Activated T-helper 1 cell treated with anti-CD3 and anti-CD28 coated beads, Interleukin-12 subunit alpha, Interleukin-12 subunit beta, Interleukin-2, Interleukin-4 antibody, amounts not matched to agents 30 ng/mL and 10 ng/mL and 1 ng/mL, durations not matched to agents 14 hours and 24 hours and 36 hours (primary cell): ENCODE measurements around the gene CORO2B. TPM values are rescaled to one million over a fixed set of nuclear protein-coding genes. Genes with fewer than 3 reads are reported as not detected.

ENCODE experiments used
- DNase-seq: peaks from one replicate; pipeline ENCODE4 v3.0.0; 2021; ENCODE audit warnings: low spot score
- H3K27ac Mint-ChIP-seq: one replicate; pipeline ENCODE4 v1.8.0; 2021; ENCODE audit warnings: mild to moderate bottlenecking, mixed read lengths
- H3K27me3 Mint-ChIP-seq: one replicate; pipeline ENCODE4 v1.8.0; 2022; ENCODE audit warnings: mild to moderate bottlenecking, moderate library complexity, mixed read lengths; ENCODE audit not compliant: insufficient read depth
- H3K36me3 Mint-ChIP-seq: one replicate; pipeline ENCODE4 v1.8.0; 2021; ENCODE audit warnings: low read depth, mixed read lengths
- H3K4me1 Mint-ChIP-seq: one replicate; pipeline ENCODE4 v1.8.0; 2021; ENCODE audit warnings: low read depth, mixed read lengths
- H3K4me3 Mint-ChIP-seq: one replicate; pipeline ENCODE4 v1.8.0; 2021; ENCODE audit warnings: mild to moderate bottlenecking, moderate library complexity, mixed read lengths
- H3K9me3 Mint-ChIP-seq: one replicate; pipeline ENCODE4 v1.8.0; 2021; ENCODE audit warnings: mixed read lengths
- intact Hi-C: fragments of 100-400 bp; cut with micrococcal nuclease; formaldehyde crosslinking; loops from one replicate; pipeline ENCODE4 v1.15.1; 2024
- total RNA-seq: library from RNA; stranded (reverse); gene quantifications from 2 replicates; pipeline ENCODE4 v1.2.3, GENCODE V29; 2022

The CORO2B gene
- total RNA-seq, 1 donor from 2014 or later, result not detected

- Mint-ChIP-seq H3K36me3 (no peaks in the 10 kb centered on the region), H3K9me3 (no peaks in the 10 kb centered on the region), H3K4me1 (no peaks in the 10 kb centered on the region), H3K27ac (no peak overlapping the region), H3K27me3 (peaks cover 14% of the 10 kb centered on the region), H3K4me3 (no peak overlapping the region)
- no peak for DNase-seq
- intact Hi-C loops, result no loop called here
Observed at GRCh38 chr15:68615301-68615700, 36.5 kb downstream of the CORO2B start.

DNA sequence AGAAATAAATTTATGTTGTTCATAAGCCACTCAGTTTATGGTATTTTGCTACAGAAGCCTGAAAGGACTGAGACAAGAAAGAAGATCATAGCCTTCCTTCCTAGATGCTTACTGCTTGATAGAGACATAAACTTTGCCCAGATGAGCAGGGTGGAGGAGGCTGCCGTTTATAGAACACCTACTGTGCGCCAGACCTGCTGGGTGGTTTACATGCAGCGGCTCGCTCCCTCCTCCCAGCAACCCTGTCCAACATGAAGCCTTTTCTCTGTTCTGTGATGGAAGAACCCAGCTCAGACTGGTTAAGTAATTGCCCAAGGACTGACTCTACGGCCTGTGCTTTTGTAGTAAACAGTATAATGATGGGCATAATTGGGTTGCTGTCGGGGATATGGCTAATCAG, 37.0 kb downstream of the CORO2B start:
- H3K4me3 Mint-ChIP-seq, result no peak overlapping the region
- H3K4me1 Mint-ChIP-seq, result no peaks in the 10 kb centered on the region
- peaks cover 10% of the 10 kb centered on the region for H3K27me3 Mint-ChIP-seq
- no peaks in the 10 kb centered on the region for H3K9me3 Mint-ChIP-seq
- no peaks in the 10 kb centered on the region for H3K36me3 Mint-ChIP-seq
- DNase-seq, result no peak
- H3K27ac Mint-ChIP-seq, result no peak overlapping the region
- intact Hi-C loops, result no loop called here

DNA sequence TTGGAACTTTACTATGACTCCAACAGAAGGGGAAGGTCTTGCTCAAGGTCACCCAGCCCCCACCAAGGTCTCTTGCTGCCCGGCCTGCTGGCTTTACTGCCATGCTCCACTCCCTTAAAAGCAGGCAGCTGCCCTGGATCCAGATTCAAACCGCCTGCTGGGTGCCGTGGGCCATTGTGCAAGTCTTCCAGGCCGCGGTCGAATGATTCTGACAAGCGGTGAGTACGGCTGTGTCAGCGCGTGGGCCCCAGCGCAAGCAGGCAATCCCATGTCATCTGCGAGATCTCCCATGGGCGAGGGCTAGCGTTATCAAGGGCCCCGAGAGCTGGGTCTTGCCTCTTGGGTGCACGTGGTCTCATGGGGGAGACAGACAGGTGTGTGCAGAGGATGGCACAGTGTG, 37.6 kb downstream of the CORO2B start:
- H3K27ac Mint-ChIP-seq, result no peak overlapping the region
- peaks cover 10% of the 10 kb centered on the region for H3K27me3 Mint-ChIP-seq
- H3K4me1 Mint-ChIP-seq, result no peaks in the 10 kb centered on the region
- no peaks in the 10 kb centered on the region for H3K9me3 Mint-ChIP-seq
- intact Hi-C loops, result no loop called here
- DNase-seq, result no peak
- no peak overlapping the region for H3K4me3 Mint-ChIP-seq
- H3K36me3 Mint-ChIP-seq, result no peaks in the 10 kb centered on the region

DNA sequence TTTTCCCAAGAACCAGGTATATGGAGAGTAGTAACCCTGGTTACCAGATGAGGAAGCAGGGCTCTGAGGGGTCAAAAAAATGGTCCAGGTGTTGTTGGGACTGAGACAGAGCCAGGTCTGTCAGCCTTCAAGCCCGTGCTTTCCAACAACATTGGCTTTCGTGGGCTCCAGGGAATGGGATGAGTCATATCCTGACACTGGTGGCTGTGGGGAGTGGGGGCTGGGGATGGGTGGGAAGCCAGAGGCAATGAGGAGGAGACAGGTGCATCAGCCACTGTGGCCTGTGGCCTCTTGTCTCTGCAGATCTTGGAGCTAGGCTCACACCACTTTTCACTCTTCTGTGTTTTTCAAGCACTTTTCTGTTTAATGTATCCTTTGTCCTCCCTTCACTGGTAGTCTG, 38.2 kb downstream of the CORO2B start:
- intact Hi-C loops, result no loop called here
- Mint-ChIP-seq H3K36me3 (no peaks in the 10 kb centered on the region), H3K27me3 (peaks cover 9% of the 10 kb centered on the region), H3K9me3 (no peaks in the 10 kb centered on the region), H3K27ac (no peak overlapping the region), H3K4me1 (no peaks in the 10 kb centered on the region), H3K4me3 (no peak overlapping the region)
- DNase-seq, result no peak

DNA sequence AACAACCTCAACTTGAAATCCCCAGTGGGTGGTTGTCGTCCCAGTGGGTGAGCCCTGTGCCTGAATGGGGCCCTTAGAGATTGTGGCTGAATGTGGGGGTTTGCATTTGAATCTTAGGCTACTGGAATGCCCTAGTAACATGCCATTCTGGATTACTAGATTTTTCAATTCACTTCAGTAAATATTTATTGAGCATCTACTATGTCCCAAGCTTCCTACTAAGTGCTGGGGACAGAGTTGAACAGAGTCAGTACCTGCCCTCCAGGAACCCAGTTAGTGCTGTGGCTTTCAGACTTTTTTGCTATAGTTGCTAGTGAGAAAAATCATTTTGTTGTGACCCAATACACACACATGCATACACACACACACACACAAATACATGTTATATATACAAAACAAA, 39.0 kb downstream of the CORO2B start:
- Mint-ChIP-seq H3K27ac (no peak overlapping the region), H3K9me3 (no peaks in the 10 kb centered on the region), H3K27me3 (peaks cover 9% of the 10 kb centered on the region), H3K4me1 (no peaks in the 10 kb centered on the region), H3K4me3 (no peak overlapping the region), H3K36me3 (no peaks in the 10 kb centered on the region)
- DNase-seq, result no peak
- intact Hi-C loops, result no loop called here

- Mint-ChIP-seq H3K27me3 (peaks cover 9% of the 10 kb centered on the region), H3K9me3 (no peaks in the 10 kb centered on the region), H3K36me3 (no peaks in the 10 kb centered on the region), H3K4me1 (no peaks in the 10 kb centered on the region), H3K27ac (no peak overlapping the region), H3K4me3 (no peak overlapping the region)
- intact Hi-C loops, result no loop called here
- no peak for DNase-seq
Observed at GRCh38 chr15:68618394-68618793, 39.6 kb downstream of the CORO2B start.

DNA sequence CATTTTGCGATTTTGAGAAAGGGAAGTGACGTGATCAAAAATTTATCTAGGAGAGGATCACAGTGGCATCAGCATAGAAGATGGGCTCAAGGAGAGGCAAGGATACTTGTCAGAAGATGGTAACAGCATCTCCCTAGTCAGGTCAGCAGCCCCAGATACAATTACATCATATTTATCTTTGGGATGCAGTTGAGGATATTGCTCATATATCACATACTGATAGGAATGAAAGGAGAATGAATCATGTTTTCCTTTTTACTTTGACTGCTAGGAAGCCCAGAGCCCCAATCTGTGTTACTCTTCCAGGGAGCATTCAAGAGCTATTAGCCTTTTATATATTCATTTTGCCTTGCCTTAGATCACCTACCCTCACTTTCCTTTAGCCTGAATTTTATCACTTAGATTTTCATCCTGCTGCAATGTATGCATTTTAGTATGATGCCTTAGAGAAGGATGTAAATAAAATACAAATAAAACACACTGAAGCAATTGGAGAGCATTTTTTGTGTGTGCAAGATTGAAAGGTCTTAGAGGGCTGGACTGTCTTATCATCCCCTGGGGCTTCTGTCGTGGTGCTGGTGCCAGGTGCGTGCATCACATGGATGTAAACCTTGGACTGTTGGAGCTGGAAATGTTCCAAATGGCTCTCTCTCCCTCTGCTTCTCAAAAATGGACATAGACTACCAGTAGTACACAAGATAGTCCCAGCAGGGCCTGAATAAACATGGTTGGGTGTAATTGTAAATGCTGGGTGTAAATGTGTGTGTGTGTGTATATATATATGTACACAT, 40.3 kb downstream of the CORO2B start:
- Mint-ChIP-seq H3K4me1 (no peaks in the 10 kb centered on the region), H3K27ac (no peak overlapping the region), H3K36me3 (no peaks in the 10 kb centered on the region), H3K27me3 (peaks cover 6% of the 10 kb centered on the region), H3K9me3 (no peaks in the 10 kb centered on the region), H3K4me3 (no peak overlapping the region)
- intact Hi-C loops, result no loop called here
- DNase-seq, result no peak

DNA sequence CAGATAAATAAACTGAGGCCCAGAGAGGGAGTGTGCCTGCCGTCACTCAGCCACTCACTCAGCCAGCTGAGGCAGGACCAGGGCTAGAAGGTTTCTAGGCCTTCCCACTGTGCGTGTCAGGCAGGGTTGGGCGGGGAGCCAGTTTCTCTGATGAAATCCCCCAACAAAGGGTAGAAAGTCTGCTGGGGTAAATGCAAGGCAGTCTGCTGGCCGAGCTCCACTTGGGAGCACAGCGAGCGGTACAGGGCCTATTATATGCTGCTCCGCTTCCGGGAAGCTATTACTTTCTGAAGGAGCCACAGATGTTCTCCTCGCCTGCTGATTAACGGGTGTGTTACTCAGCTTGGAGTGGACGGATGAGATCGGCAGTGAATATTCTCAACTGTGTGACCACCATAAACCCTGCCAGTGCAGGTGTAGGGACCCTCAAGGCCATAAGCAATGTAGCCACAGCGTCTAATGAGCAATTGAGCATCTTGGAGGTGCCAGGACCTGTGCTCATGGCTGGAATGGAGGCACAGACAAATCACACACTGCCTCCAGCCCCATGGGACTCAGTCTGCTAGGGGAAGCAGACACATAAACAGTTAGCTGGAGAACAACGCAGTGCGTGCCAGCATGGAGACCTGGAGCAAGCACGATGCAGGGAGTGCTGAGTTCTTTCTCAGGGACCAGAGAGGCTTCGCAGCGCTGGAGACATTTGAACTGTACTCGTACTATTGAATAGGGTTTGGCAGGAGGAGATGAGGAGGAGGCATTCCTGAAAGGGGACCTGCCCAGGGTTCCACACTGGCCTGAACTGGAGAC, 42.1 kb downstream of the CORO2B start:
- intact Hi-C loops, result no loop called here
- H3K36me3 Mint-ChIP-seq, result no peaks in the 10 kb centered on the region
- H3K9me3 Mint-ChIP-seq, result no peaks in the 10 kb centered on the region
- no peak overlapping the region for H3K27ac Mint-ChIP-seq
- H3K27me3 Mint-ChIP-seq, result peaks cover 3% of the 10 kb centered on the region
- H3K4me1 Mint-ChIP-seq, result no peaks in the 10 kb centered on the region
- no peak overlapping the region for H3K4me3 Mint-ChIP-seq
- no peak for DNase-seq

DNA sequence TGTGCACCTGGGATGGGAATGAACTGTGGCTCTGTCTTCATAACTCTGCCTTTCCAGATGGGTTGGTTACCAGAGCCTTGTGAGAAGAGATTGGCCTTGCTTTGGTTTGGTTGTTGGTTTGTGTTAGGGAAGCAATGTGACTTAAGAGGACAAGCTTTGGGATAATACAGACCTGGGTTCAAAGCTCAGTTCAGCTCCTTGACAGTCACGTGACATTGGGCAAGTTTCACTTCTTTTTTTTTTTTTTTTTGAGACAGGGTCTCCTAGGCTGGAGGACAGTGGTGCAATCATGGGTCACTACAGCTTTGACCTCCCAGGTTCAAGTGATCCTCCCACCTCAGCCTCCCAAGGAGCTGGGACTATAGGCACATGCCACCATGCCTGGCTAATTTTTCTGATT, 42.7 kb downstream of the CORO2B start:
- Mint-ChIP-seq H3K27me3 (peaks cover 3% of the 10 kb centered on the region), H3K9me3 (no peaks in the 10 kb centered on the region), H3K27ac (no peak overlapping the region), H3K4me1 (no peaks in the 10 kb centered on the region), H3K4me3 (no peak overlapping the region), H3K36me3 (no peaks in the 10 kb centered on the region)
- no peak for DNase-seq
- intact Hi-C loops, result no loop called here

DNA sequence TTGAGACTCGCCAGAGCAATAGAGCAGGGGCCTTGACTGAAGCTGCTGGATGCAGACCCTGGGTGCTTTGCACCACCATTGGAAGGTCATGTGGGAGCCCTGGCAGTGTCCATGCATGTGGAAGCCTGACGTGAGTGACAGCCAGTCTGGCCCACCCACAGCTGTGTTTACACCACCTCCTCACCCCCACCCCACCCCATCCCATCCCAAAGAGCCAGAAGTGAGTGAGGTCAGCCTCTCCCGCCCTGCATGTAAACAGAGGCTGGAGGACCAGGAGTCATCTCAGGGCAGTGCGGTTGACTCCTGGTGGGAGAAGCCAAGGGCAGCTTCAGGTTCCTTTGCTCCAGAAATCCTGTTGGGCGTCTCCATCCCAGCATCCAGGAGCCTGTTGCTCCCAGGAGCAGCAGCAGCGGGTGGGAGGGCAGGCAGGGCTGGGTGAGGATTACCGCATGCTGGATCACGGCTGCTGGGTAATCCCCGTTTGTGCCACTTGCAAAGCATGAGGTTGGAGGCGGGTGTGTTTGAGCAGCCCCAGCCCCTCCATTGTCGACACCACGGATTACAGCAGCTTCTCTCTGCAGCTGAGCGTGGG, 44.6 kb downstream of the CORO2B start:
- intact Hi-C loops, result no loop called here
- no peaks in the 10 kb centered on the region for H3K36me3 Mint-ChIP-seq

GRCh38 chr15:68625853-68626252, 47.1 kb downstream of the CORO2B start:
- Mint-ChIP-seq H3K27ac (no peak overlapping the region), H3K4me3 (no peak overlapping the region), H3K4me1 (no peaks in the 10 kb centered on the region), H3K9me3 (no peaks in the 10 kb centered on the region), H3K27me3 (no peaks in the 10 kb centered on the region), H3K36me3 (no peaks in the 10 kb centered on the region)
- no peak for DNase-seq
- intact Hi-C loops, result no loop called here

More for the DNA sequence above, 44.6 kb downstream of the CORO2B start:
- Mint-ChIP-seq H3K4me1 (no peaks in the 10 kb centered on the region), H3K27ac (no peak overlapping the region), H3K27me3 (peaks cover 3% of the 10 kb centered on the region), H3K4me3 (no peak overlapping the region), H3K9me3 (no peaks in the 10 kb centered on the region)
- DNase-seq, result no peak

GRCh38 chr15:68626283-68626682, 47.5 kb downstream of the CORO2B start:
- no peak for DNase-seq
- Mint-ChIP-seq H3K36me3 (no peaks in the 10 kb centered on the region), H3K4me1 (no peaks in the 10 kb centered on the region), H3K27me3 (no peaks in the 10 kb centered on the region), H3K27ac (no peak overlapping the region), H3K4me3 (no peak overlapping the region), H3K9me3 (no peaks in the 10 kb centered on the region)
- intact Hi-C loops, result no loop called here

DNA sequence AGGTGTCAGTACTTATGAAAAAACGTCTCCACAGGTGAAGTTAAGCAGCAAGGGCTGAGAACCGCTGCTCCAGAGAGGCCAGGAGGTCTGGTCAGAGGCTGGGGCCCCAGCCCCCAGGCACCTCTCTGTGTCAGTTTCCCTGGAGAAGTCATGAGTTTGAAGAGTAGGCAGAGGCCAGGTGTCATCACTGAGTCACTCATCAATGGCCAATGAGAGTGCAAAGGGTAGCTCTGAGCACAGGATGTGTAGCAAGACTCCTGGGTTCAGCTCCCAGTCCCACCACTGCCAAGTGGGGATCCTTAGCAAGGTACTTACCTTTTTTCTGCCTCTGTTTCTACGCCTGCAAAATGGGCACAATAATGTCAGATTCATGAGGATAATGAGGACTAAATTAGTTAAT, 47.9 kb downstream of the CORO2B start:
- intact Hi-C loops, result no loop called here
- Mint-ChIP-seq H3K4me3 (no peak overlapping the region), H3K4me1 (no peaks in the 10 kb centered on the region), H3K36me3 (no peaks in the 10 kb centered on the region), H3K9me3 (no peaks in the 10 kb centered on the region), H3K27me3 (no peaks in the 10 kb centered on the region), H3K27ac (no peak overlapping the region)
- DNase-seq, result no peak
